Tibial nerve (tissue), 3 donors: Measurements from ENCODE around the gene CDS1.

Source experiments
- CTCF ChIP-seq, 5 experiments: fragments of 200-600 bp in 3 of 5; fragments of 450-650 bp in 2 of 5; sonication (generic) in 3 of 5; IDR thresholded peaks; one replicate each; pipeline ENCODE4 v1.5.1; 2016 to 2019; ENCODE audit warnings: antibody characterized with exemption in 5 of 5, mild to moderate bottlenecking in 3 of 5, moderate library complexity in 2 of 5
- POLR2A ChIP-seq, 2 donors: fragments of 450-650 bp; IDR thresholded peaks; one replicate each; pipeline ENCODE4 v1.6.1; 2017; ENCODE audit warnings: antibody characterized with exemption in 2 of 2, mild to moderate bottlenecking in 2 of 2, moderate library complexity in 2 of 2

- TF ChIP-seq CTCF (IDR thresholded peaks at IDR 0.05) (no peak), POLR2A (IDR thresholded peaks at IDR 0.05) (no peak)
These were observed 11.8 kb downstream of the CDS1 start for GRCh38 chr4:84594724-84595123.
